IPS-15b (cell line): ENCODE results near the gene MFSD6.

Experiments used
- H3K27me3 ChIP-seq: one replicate; pipeline ENCODE4 v1.6.1; 2013; ENCODE audit warnings: low read length; ENCODE audit not compliant: control insufficient read depth, insufficient read depth
- H3K36me3 ChIP-seq: one replicate; pipeline ENCODE4 v1.6.1; 2013; ENCODE audit warnings: low read length; ENCODE audit not compliant: control insufficient read depth, insufficient read depth
- H3K4me1 ChIP-seq: one replicate; pipeline ENCODE4 v1.6.1; 2013; ENCODE audit warnings: mild to moderate bottlenecking, low read length; ENCODE audit not compliant: control insufficient read depth, insufficient read depth
- H3K4me3 ChIP-seq: one replicate; pipeline ENCODE4 v1.5.1; 2013; ENCODE audit warnings: low read depth, low read length
- H3K9ac ChIP-seq: one replicate; pipeline ENCODE4 v1.6.1; 2013; ENCODE audit warnings: low read depth, mild to moderate bottlenecking, low read length
- H3K9me3 ChIP-seq: one replicate; pipeline ENCODE4 v1.6.1; 2013; ENCODE audit warnings: mild to moderate bottlenecking, low read length; ENCODE audit not compliant: control insufficient read depth, insufficient read depth

Gene MFSD6

GRCh38 chr2:190376591-190377245 is 31.4 kb upstream of the MFSD6 start:
- Histone ChIP-seq H3K4me3 (no peak overlapping the region), H3K4me1 (no peaks in the 10 kb centered on the region), H3K9me3 (no peaks in the 10 kb centered on the region), H3K27me3 (no peaks in the 10 kb centered on the region), H3K36me3 (no peaks in the 10 kb centered on the region), H3K9ac (no peak overlapping the region)

- Histone ChIP-seq H3K4me1 (no peaks in the 10 kb centered on the region), H3K9me3 (no peaks in the 10 kb centered on the region), H3K4me3 (no peak overlapping the region), H3K27me3 (no peaks in the 10 kb centered on the region), H3K9ac (no peak overlapping the region), H3K36me3 (no peaks in the 10 kb centered on the region)
Observed at GRCh38 chr2:190378880-190379237, 29.3 kb upstream of the MFSD6 start.

GRCh38 chr2:190379249-190379964 is 28.7 kb upstream of the MFSD6 start:
- H3K9me3 ChIP-seq = no peaks in the 10 kb centered on the region
- no peaks in the 10 kb centered on the region for H3K4me1 ChIP-seq
- no peak overlapping the region for H3K9ac ChIP-seq
- H3K27me3 ChIP-seq = no peaks in the 10 kb centered on the region
- H3K4me3 ChIP-seq = no peak overlapping the region
- H3K36me3 ChIP-seq = no peaks in the 10 kb centered on the region

GRCh38 chr2:190380962-190381412 is 27.2 kb upstream of the MFSD6 start:
- Histone ChIP-seq H3K27me3 (no peaks in the 10 kb centered on the region), H3K9me3 (no peaks in the 10 kb centered on the region), H3K4me3 (no peak overlapping the region), H3K9ac (no peak overlapping the region), H3K36me3 (no peaks in the 10 kb centered on the region), H3K4me1 (no peaks in the 10 kb centered on the region)

GRCh38 chr2:190382851-190383250 is 25.3 kb upstream of the MFSD6 start:
- no peaks in the 10 kb centered on the region for H3K4me1 ChIP-seq
- H3K9ac ChIP-seq = no peak overlapping the region
- H3K36me3 ChIP-seq = no peaks in the 10 kb centered on the region
- H3K4me3 ChIP-seq = no peak overlapping the region
- no peaks in the 10 kb centered on the region for H3K27me3 ChIP-seq
- H3K9me3 ChIP-seq = no peaks in the 10 kb centered on the region

GRCh38 chr2:190387422-190387821 is 20.7 kb upstream of the MFSD6 start:
- H3K4me3 ChIP-seq = no peak overlapping the region
- no peaks in the 10 kb centered on the region for H3K27me3 ChIP-seq
- H3K9me3 ChIP-seq = no peaks in the 10 kb centered on the region
- H3K36me3 ChIP-seq = no peaks in the 10 kb centered on the region
- H3K9ac ChIP-seq = no peak overlapping the region
- H3K4me1 ChIP-seq = no peaks in the 10 kb centered on the region

GRCh38 chr2:190396271-190396670 is 11.9 kb upstream of the MFSD6 start:
- H3K27me3 ChIP-seq = no peaks in the 10 kb centered on the region

GRCh38 chr2:190402986-190403603 is 5.1 kb upstream of the MFSD6 start:
- H3K36me3 ChIP-seq = no peaks in the 10 kb centered on the region
- no peaks in the 10 kb centered on the region for H3K9me3 ChIP-seq
- H3K4me3 ChIP-seq = no peak overlapping the region
- peaks cover 23% of the 10 kb centered on the region for H3K27me3 ChIP-seq
- peaks cover 5% of the 10 kb centered on the region for H3K4me1 ChIP-seq
- no peak overlapping the region for H3K9ac ChIP-seq

More at GRCh38 chr2:190396271-190396670, 11.9 kb upstream of the MFSD6 start:
- Histone ChIP-seq H3K9me3 (no peaks in the 10 kb centered on the region), H3K36me3 (no peaks in the 10 kb centered on the region), H3K9ac (no peak overlapping the region), H3K4me1 (no peaks in the 10 kb centered on the region), H3K4me3 (no peak overlapping the region)

GRCh38 chr2:190404487-190404886 is 3.7 kb upstream of the MFSD6 start:
- Histone ChIP-seq H3K4me3 (no peak overlapping the region), H3K36me3 (no peaks in the 10 kb centered on the region), H3K4me1 (peaks cover 9% of the 10 kb centered on the region), H3K27me3 (peaks cover 30% of the 10 kb centered on the region), H3K9ac (no peak overlapping the region), H3K9me3 (no peaks in the 10 kb centered on the region)

GRCh38 chr2:190405070-190405469 is 3.1 kb upstream of the MFSD6 start:
- H3K9ac ChIP-seq = no peak overlapping the region
- no peak overlapping the region for H3K4me3 ChIP-seq
- peaks cover 36% of the 10 kb centered on the region for H3K27me3 ChIP-seq
- H3K36me3 ChIP-seq = no peaks in the 10 kb centered on the region
- H3K9me3 ChIP-seq = no peaks in the 10 kb centered on the region
- peaks cover 9% of the 10 kb centered on the region for H3K4me1 ChIP-seq

- H3K4me1 ChIP-seq = peaks cover 9% of the 10 kb centered on the region
- no peaks in the 10 kb centered on the region for H3K36me3 ChIP-seq
- no peak overlapping the region for H3K4me3 ChIP-seq
- H3K9me3 ChIP-seq = no peaks in the 10 kb centered on the region
- H3K9ac ChIP-seq = no peak overlapping the region
- peaks cover 42% of the 10 kb centered on the region for H3K27me3 ChIP-seq
Observed at GRCh38 chr2:190405995-190406394, 2.2 kb upstream of the MFSD6 start.

- H3K9ac ChIP-seq = no peak overlapping the region
- no peaks in the 10 kb centered on the region for H3K9me3 ChIP-seq
- peak overlapping the region; percentile 64 for H3K4me3 ChIP-seq
- peaks cover 9% of the 10 kb centered on the region for H3K4me1 ChIP-seq
- peaks cover 42% of the 10 kb centered on the region for H3K27me3 ChIP-seq
- no peaks in the 10 kb centered on the region for H3K36me3 ChIP-seq
Observed at GRCh38 chr2:190406805-190407204, 1.4 kb upstream of the MFSD6 start.
